Measurements from ENCODE around the gene ADM2.

Gene ADM2

DNA sequence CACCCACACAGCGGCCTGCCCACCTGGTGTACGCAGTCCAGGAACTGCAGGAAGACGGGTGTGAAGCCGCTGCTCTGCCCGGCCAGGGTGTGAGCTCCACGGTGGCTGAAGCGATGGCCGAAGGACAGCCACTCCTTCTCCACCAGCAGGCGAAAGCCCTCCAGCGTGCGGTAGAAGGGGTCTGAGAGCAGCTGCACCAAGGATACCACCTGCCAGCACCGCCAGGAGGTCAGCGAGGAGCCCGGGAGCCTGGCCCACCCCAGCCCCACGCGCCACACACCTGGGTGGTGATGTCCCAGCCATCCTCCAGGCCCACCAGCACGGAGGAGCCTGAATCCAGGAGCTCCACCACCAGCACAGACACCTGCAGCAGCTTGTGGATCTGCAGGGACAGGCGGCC, 26.1 kb upstream of the ADM2 start:
- DNase-seq (ENCODE audit: extremely low spot score), result no peak
- POLR2A ChIA-PET, result no interaction called here
- CTCF ChIA-PET, result interaction anchor here (1.0 to 2.0 kb wide), 4 partner anchors 11 to 179 kb away, joined by 3 to 6 read pairs (median 3); partner anchors contain the start of gene SYCE3
- TF ChIP-seq, protein P1, sequence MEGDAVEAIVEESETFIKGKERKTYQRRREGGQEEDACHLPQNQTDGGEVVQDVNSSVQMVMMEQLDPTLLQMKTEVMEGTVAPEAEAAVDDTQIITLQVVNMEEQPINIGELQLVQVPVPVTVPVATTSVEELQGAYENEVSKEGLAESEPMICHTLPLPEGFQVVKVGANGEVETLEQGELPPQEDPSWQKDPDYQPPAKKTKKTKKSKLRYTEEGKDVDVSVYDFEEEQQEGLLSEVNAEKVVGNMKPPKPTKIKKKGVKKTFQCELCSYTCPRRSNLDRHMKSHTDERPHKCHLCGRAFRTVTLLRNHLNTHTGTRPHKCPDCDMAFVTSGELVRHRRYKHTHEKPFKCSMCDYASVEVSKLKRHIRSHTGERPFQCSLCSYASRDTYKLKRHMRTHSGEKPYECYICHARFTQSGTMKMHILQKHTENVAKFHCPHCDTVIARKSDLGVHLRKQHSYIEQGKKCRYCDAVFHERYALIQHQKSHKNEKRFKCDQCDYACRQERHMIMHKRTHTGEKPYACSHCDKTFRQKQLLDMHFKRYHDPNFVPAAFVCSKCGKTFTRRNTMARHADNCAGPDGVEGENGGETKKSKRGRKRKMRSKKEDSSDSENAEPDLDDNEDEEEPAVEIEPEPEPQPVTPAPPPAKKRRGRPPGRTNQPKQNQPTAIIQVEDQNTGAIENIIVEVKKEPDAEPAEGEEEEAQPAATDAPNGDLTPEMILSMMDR (IDR thresholded peaks at IDR 0.05; ENCODE audit: control extremely low read depth, extremely low read depth, low read depth, missing control alignments), result no peak

DNA sequence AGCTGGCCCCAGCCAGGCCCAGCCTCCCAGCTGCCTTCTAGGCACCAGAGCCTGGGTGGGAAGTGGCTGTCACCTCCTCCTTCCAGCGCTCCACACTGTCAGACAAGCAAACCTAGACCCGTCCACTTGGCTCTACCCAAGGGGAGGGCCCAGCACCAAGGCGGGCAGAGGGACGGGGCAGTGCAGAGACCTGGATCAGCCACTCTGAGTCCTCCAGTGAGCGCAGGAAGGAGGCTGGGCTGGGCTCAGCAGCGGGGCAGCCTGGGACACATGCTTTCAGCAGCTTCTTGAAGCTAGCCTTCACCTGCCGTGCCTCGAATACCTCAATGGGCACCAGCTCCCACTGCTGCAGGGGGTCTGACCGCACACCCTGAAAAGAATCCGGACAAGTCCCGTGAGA, 25.3 kb upstream of the ADM2 start:
- no peak for DNase-seq (ENCODE audit: extremely low spot score)
- ChIA-PET POLR2A (no interaction called here), CTCF (interaction anchor here (0.9 to 1.3 kb wide), 3 partner anchors 10 to 180 kb away, joined by 3 read pairs; no protein-coding TSS in a partner anchor)
- TF ChIP-seq, protein P1 (IDR thresholded peaks at IDR 0.05; ENCODE audit: control extremely low read depth, extremely low read depth, low read depth, missing control alignments), result no peak

DNA sequence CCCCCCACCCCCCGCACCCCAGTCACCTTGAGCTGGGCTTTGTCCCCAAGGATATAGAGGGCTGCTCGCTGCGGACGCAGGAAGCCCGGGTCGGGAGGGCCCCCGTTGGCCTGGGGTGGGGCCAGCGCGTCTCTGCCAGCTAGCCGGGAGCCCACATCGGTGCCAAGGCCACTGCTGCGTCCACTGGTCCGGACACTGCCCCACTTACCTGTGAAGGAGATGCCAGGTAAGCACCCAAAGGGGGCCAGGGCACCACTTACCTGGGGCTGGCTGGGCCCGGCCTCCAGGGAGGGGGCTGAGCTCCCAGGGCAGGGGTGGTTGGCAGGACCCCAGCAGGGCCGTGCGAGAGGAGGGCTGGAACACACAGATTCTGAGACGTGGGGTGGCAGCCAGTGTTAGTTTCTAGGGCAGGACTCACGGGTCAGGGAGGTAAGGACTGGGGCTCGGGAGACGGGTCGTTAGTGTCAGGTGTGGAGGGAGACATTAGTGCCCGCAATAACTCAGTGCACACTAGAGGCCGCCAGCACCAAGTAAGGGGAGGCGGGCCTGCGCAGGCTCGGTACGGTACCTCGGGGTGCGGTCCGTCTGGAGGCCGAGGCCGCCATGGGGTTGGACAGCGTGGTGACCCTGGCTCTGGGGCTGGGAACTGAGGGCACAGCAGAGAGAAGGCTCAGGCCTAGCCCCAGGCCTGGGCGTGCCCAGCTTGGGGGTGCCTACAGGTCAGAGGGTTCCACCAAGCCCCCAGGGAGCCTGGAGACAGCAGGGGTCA, 24.7 kb upstream of the ADM2 start:
- TF ChIP-seq, protein P1 (IDR thresholded peaks at IDR 0.05; ENCODE audit: control extremely low read depth, extremely low read depth, low read depth, missing control alignments), result peak; percentile 25
- CTCF ChIA-PET, result interaction anchor here (0.9 to 1.3 kb wide), 2 partner anchors 9 to 17 kb away, joined by 3 read pairs; no protein-coding TSS in a partner anchor
- no peak for DNase-seq (ENCODE audit: extremely low spot score)
- POLR2A ChIA-PET, result no interaction called here

DNA sequence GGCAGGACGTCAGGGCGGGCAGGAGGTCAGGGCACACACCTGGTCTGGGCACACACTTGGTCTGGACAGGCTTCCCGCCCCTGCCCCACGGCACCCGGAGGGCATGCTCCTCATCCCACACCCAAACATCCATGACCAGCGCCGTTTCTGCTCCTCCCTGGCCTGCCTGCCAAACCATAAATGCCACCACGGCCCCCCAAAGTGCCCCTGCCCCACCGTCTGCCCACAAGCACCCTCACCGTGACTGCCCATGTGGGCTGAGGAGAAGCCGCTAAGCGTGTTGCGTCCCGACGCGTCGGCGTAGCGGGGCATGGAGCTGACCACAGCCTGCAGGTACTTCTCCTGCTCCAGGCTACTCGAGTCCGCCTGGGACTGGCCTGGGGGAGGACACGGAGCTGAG, 22.3 kb upstream of the ADM2 start:
- TF ChIP-seq, protein P1 (IDR thresholded peaks at IDR 0.05; ENCODE audit: control extremely low read depth, extremely low read depth, low read depth, missing control alignments), result no peak
- no peak for DNase-seq (ENCODE audit: extremely low spot score)
- ChIA-PET CTCF (interaction anchor here (1.3 to 2.0 kb wide), 2 partner anchors 14 to 40 kb away, joined by 3 to 5 read pairs; no protein-coding TSS in a partner anchor), POLR2A (no interaction called here)

DNA sequence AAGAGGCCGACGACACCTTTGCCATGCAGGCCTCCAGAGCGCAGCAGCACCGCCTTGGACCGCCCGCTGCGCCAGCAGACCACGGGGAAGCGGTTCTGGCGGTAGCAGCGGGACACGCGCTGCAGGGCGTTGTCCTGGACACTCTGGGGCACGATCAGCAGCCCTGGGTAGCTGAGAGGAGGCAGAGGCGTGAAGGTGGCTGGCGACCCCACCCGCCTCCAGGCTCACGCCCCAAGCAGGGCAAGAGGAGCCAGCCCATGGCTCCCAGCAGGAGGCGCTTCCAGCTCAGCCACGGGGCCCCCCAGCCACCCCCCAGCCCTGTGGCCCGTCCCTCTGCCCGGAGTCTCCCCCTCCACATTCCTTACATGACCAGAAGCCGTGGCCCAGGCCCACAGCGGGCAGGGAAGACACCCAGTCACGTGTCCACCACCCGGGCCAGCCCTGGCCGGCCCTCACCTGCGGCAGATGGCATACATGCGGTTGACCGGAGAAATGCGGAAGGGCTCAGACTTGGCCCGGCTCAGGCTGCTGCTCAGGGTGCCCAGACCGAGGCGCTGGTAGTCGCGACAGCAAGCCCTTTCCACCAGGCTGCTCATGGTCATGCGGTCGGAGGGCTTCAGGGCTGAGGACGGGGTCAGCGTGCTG, 21.7 kb upstream of the ADM2 start:
- ChIA-PET CTCF (interaction anchor here (1.3 to 2.0 kb wide), 2 partner anchors 14 to 39 kb away, joined by 3 to 5 read pairs; no protein-coding TSS in a partner anchor), POLR2A (no interaction called here)
- no peak for DNase-seq (ENCODE audit: extremely low spot score)
- TF ChIP-seq, protein P1 (IDR thresholded peaks at IDR 0.05; ENCODE audit: control extremely low read depth, extremely low read depth, low read depth, missing control alignments), result peak; percentile 5

DNA sequence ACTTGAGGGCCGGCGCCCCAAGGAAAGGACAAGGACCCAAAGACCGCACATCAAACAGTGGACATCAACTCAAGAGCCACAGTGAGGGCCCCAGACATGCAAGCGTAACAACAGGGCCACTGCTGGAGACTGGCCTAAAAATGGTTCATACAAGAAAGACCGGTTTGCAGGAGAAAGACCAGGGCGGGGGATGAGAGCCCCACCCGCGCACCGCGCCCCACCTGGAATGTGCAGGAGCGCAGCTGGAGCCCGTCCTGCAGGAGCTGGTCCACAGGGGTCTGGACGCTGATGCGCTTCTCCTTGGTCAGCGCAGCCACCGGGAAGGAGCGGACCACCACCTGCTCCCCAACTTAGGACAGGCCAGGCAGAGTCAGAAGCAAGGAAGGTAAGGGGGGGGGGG, 20.4 kb upstream of the ADM2 start:
- POLR2A ChIA-PET, result no interaction called here
- DNase-seq (ENCODE audit: extremely low spot score), result no peak
- CTCF ChIA-PET, result interaction anchor here (2.0 kb wide), 1 partner anchor 12 kb away, joined by 5 read pairs; no protein-coding TSS in a partner anchor
- TF ChIP-seq, protein P1 (IDR thresholded peaks at IDR 0.05; ENCODE audit: control extremely low read depth, extremely low read depth, low read depth, missing control alignments), result no peak
